Right atrium auricular region (tissue), 2 donors: ENCODE data around the gene ELAPOR2. TPM values are rescaled to one million over a fixed set of nuclear protein-coding genes. Genes with fewer than 3 reads are reported as not detected.

Experiments used
- DNase-seq: peaks from one replicate; pipeline ENCODE4 v3.0.0-alpha.2; 2019; ENCODE audit warnings: low spot score
- H3K27ac ChIP-seq, 2 donors: fragments of 200-600 bp; sonication (generic); 1 replicate in 1 of 2; 2 replicates in 1 of 2; pipeline ENCODE4 v1.5.1; 2016 to 2019
- H3K27me3 ChIP-seq, 2 donors: fragments of 200-600 bp; sonication (generic); one replicate each; pipeline versions ENCODE4 v1.5.1 to v1.6.0; 2017 to 2019
- H3K36me3 ChIP-seq: fragments of 200-600 bp; sonication (generic); one replicate; pipeline ENCODE4 v1.5.1; 2016
- H3K4me1 ChIP-seq, 2 donors: fragments of 200-600 bp; sonication (generic); one replicate each; pipeline versions ENCODE4 v1.5.1 to v1.6.0; 2017 to 2019
- H3K4me3 ChIP-seq, 2 donors: fragments of 200-600 bp; sonication (generic); 1 replicate in 1 of 2; 2 replicates in 1 of 2; pipeline ENCODE4 v1.5.1; 2017 to 2019; ENCODE audit warnings: mild to moderate bottlenecking in 1 of 2, moderate library complexity in 1 of 2
- H3K9me3 ChIP-seq, 2 donors: fragments of 200-600 bp; sonication (generic); one replicate each; pipeline ENCODE4 v1.5.1; 2019
- total RNA-seq, 2 donors: library from RNA; depleted of rRNA; stranded (reverse); fragments of >200 nt; gene quantifications; one replicate each; pipeline ENCODE4 v1.1.0, GENCODE V29; 2016
- TF ChIP-seq, protein P1 (sequence below), 2 donors: fragments of 200-600 bp; sonication (generic); IDR thresholded peaks; one replicate each; pipeline ENCODE4 v1.5.1; 2019; ENCODE audit warnings: antibody characterized with exemption in 2 of 2

Gene ELAPOR2
- total RNA-seq, 2 donors from 2014 or later = 4.0 to 9.1 TPM

DNA sequence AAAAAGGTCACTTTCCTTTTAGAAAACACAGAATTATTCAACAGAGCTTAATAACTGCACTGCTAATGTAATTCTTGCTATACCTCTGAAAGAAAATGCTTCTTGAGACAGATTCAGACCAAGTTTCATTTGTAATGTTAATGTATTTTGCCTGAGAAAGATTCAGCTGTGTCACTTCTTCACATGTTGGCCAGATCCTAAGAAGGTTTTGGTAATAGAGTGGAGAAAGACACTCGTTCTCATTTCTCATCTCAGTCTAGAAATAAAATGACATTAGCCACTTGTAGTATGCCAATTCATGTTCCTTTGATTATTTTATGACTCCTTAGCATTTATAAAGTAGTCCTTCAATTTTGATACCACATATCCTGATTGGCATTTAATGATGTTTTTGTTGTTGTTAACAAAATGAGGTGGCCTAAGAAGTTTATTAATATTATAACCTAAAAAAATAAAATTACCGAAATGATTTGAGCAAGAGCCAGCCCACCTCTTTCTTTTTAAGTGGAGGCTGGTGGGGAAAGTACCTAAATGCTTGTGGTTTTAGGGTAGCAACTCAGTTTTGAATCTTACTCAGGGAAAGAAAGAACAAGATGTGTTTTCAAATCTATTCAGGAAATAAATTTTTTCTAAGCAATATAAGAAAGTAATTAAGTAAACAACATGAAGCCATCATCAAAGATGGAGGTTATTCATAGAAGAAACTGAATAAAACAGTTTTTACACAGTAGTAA lies 16.4 kb upstream of the ELAPOR2 start:
- DNase-seq = no peak
- no peak overlapping the region for H3K27ac ChIP-seq

DNA sequence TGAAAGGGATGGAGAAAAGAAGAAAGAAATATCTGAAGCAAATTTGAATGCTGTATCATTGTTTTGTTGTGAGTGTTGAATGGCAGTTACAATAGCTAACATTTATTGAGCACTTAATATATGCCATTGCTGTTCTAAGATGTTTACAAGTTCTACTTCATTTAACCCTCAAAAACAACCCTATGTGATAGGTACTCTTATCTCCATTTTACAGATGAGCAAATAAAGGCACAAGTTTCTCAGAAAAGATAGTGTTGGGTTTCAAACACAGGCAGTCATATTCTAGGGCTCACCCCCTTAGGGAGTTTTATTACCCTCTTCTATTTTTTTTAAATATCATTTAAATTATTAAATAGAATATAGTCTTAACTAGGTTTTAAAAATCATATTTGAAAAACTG lies 8.3 kb upstream of the ELAPOR2 start:
- TF ChIP-seq, protein P1, sequence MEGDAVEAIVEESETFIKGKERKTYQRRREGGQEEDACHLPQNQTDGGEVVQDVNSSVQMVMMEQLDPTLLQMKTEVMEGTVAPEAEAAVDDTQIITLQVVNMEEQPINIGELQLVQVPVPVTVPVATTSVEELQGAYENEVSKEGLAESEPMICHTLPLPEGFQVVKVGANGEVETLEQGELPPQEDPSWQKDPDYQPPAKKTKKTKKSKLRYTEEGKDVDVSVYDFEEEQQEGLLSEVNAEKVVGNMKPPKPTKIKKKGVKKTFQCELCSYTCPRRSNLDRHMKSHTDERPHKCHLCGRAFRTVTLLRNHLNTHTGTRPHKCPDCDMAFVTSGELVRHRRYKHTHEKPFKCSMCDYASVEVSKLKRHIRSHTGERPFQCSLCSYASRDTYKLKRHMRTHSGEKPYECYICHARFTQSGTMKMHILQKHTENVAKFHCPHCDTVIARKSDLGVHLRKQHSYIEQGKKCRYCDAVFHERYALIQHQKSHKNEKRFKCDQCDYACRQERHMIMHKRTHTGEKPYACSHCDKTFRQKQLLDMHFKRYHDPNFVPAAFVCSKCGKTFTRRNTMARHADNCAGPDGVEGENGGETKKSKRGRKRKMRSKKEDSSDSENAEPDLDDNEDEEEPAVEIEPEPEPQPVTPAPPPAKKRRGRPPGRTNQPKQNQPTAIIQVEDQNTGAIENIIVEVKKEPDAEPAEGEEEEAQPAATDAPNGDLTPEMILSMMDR (IDR thresholded peaks at IDR 0.05) = no peak
- no peak overlapping the region for H3K4me3 ChIP-seq
- H3K27me3 ChIP-seq = no peaks in the 10 kb centered on the region
- no peaks in the 10 kb centered on the region for H3K4me1 ChIP-seq
- no peak overlapping the region for H3K27ac ChIP-seq
- no peak for DNase-seq
- H3K9me3 ChIP-seq = no peaks in the 10 kb centered on the region
- H3K36me3 ChIP-seq = no peaks in the 10 kb centered on the region

More for the DNA sequence above, 16.4 kb upstream of the ELAPOR2 start:
- Histone ChIP-seq H3K27me3 (no peaks in the 10 kb centered on the region), H3K4me3 (no peak overlapping the region), H3K9me3 (no peaks in the 10 kb centered on the region), H3K36me3 (no peaks in the 10 kb centered on the region), H3K4me1 (no peaks in the 10 kb centered on the region)
- TF ChIP-seq, protein P1 (IDR thresholded peaks at IDR 0.05) = no peak

DNA sequence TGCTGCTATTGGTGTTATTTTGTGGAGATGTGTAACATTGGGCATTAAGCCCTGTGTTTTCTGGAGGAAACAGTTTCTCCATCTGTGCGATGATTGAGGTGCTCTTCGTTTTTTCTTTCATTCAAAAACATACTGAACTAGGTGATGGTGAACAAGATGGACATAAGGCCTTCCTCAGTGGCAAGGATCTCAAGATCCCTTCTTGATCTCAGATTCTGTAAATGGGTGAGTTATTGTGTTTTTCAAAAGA lies 759 bp upstream of the ELAPOR2 start:
- Histone ChIP-seq H3K27ac (peak overlapping the region; percentile 55 to 69), H3K4me3 (peak overlapping the region; percentile 67 to 73), H3K36me3 (no peaks in the 10 kb centered on the region), H3K9me3 (no peaks in the 10 kb centered on the region), H3K27me3 (no peaks in the 10 kb centered on the region), H3K4me1 (peaks cover 0 to 19% of the 10 kb centered on the region in 2 donors)
- no peak for DNase-seq
- TF ChIP-seq, protein P1 (IDR thresholded peaks at IDR 0.05) = no peak

DNA sequence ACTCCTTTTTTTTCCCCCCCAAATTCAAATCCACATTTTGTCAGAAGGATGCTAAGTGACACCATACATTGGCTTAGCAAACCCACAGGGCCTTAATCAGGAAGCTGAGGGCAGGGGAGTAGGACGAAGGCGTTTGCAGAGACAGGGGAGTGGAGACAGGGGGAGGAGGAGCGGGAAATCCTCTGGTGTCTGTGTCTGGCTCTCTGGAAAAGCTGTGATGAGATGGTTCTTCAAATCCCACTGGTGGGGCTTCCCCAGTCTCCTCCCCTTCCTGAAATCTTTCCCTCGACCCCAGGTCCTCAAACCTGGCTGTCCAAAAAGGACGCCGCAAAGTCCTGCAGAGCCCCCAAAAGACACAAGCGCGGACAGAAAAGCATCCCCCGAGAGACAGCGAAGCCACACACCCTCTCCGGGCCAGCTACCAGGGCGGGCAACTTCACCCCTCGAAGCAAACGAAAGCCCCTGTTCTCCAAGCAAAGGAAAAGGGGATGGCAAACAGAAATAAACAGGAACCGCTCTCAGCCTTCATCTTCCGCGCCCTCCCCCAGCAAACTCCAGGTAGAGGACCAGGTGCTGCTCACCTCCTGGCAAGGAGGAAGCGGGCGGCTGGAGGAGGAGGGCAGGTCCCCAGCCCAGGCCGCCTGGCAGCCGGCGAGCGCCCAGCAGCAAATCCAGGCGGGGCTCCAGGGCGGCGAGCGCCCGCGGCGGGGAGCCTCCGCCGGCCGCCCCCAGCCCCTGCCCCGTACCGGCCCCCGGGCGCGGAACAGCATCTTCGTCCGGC lies 520 bp downstream of the ELAPOR2 start:
- H3K27me3 ChIP-seq = no peaks in the 10 kb centered on the region
- DNase-seq = no peak
- TF ChIP-seq, protein P1 (IDR thresholded peaks at IDR 0.05) = no peak
- H3K4me1 ChIP-seq = peaks cover 0 to 19% of the 10 kb centered on the region in 2 donors
- peak overlapping the region; percentile 67 to 73 for H3K4me3 ChIP-seq
- no peaks in the 10 kb centered on the region for H3K36me3 ChIP-seq
- H3K9me3 ChIP-seq = no peaks in the 10 kb centered on the region
- H3K27ac ChIP-seq = peak overlapping the region; percentile 69 to 71

DNA sequence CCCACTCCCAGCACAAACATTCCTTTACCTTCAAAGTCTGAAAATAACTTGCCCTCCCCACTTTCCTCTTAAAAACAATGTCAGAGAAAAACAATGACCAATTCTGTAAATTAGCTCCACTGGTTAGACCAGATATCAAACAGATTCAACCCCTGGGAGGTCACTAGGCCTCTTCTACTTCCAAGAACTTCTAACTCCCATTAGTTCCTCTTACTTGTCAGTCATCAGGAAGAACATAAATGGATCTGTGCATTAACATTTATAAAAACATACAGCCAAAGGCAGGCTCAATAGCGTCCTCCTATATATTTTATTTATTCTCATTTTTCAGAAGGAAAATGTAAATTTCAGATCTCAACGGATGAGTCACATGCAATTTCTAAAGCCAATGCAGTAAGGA lies 2.2 kb downstream of the ELAPOR2 start:
- Histone ChIP-seq H3K9me3 (no peaks in the 10 kb centered on the region), H3K4me3 (no peak overlapping the region), H3K36me3 (no peaks in the 10 kb centered on the region), H3K27ac (peak overlapping the region in 1 of 2 donors; percentile 36), H3K4me1 (peaks cover 0 to 19% of the 10 kb centered on the region in 2 donors), H3K27me3 (no peaks in the 10 kb centered on the region)
- TF ChIP-seq, protein P1 (IDR thresholded peaks at IDR 0.05) = no peak
- DNase-seq = no peak
